Activated CD4-positive, CD25-positive, alpha-beta regulatory T cell treated with anti-CD3 and anti-CD28 coated beads, Interleukin-2, amount 50 U/mL, for 24 hours (primary cell): ENCODE measurements around the gene IFITM10.
"Not testable (repeated sequence)": the region's sequence is repeated elsewhere in the genome, so short reads cannot be mapped to it uniquely, and the experiment has no call there.

ENCODE experiments used
- ATAC-seq, 2 donors: fragments of 150-1000 bp; cut with Tn5 transposase; one replicate each; pipeline ENCODE4 v1.10.0; 2021; ENCODE audit warnings: mild to moderate bottlenecking in 1 of 2, moderate library complexity in 1 of 2

Gene IFITM10

DNA sequence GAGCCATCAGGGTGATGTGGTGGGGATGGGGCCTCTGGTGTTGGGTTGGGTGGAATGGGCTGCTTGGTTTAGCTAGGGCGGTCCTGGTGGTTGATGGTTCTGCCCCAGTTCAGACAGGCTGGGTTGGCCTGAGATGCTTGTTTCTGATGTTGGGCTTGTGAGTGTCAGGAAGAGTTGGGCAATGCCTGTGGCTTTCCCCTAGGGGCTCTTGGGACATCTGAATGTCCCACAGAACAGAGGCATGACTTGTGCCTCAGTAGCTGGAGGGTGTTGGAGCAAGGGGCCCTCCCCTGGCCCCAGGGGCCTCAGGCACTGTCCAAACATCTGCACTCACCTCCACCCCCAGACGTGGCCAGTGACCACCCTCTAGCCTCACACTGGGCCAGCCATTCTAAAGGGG, 27.3 kb upstream of the IFITM10 start:
- no peak for ATAC-seq

DNA sequence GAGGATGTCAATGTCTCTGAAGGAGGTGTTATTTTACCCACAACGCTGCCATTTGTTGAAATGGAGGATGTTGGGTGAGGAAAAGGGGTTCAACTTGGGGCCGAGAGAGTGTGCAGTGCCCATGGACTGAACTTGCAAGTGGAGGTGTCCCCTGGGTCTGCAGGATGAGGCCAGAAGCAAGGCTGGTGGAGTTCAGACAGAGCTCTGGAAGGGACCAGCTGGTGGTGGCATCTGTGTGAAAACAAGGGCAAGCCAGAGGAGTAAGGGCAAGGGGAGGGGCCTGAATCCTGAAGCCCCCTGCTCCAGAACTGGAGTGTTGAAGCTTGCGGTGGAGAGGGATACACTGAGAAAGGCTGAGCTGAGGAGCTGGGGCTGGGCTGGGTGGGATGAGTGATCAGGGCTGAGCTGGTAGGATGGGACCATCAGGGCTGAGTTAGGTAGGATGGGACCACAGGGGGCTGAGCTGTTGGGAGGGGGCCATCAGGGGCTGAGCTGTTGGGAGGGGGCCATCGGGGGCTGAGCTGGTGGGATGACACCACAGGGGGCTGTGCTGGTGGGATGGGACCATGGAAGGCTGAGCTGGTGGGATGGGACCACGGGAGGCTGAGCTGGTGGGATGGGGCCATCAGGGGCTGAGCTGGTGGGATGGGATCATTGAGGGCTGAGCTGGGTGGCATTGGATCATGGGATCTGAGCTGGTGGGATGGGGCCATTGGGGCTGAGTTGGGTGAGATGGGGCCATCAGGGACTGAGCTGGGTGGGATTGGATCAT, 26.7 kb upstream of the IFITM10 start:
- no peak for ATAC-seq

DNA sequence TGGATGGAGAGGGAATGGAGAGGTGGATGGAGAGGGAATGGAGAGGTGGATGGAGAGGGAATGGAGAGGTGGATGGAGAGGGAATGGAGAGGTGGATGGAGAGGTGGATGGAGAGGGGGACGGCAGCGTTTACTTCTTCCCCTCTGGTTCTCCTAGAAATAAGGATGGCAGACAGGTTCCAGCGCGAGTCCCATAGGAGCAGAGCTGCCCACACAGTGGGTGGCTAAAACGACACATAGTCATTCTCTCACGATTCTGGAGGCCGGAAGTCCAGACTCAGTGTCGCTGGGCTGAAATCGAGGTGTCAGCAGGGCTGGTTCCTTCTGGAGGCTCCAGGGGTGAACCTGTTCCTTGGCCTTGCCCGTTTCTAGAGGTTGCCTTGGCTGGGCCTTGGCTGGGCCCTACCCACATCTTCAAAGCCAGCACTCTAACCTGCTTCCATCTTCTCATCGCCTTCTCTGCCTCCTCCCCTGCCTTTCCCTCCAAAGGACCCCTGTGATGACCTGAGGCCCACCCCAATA, 26.0 kb upstream of the IFITM10 start:
- no peak for ATAC-seq

DNA sequence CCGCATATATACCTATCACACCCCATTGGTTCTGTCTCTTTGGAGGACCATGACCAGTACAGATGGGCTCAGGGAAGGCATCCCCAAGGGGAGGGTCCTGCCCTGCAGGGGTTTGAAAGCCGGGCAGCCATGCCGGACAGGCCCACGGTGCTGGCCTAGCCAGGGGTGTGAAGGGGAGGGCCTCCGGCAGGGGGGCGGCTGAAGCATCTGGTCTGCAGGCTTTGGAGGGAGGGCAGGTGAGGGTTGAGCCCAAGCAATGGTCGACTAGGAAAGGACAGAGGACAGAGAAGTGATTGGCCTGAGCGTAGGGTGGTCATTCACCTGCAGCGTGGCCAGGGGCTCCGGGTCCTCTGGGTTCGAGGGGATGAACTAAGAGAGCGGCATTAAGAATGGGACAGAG, 24.5 kb upstream of the IFITM10 start:
- no peak for ATAC-seq

DNA sequence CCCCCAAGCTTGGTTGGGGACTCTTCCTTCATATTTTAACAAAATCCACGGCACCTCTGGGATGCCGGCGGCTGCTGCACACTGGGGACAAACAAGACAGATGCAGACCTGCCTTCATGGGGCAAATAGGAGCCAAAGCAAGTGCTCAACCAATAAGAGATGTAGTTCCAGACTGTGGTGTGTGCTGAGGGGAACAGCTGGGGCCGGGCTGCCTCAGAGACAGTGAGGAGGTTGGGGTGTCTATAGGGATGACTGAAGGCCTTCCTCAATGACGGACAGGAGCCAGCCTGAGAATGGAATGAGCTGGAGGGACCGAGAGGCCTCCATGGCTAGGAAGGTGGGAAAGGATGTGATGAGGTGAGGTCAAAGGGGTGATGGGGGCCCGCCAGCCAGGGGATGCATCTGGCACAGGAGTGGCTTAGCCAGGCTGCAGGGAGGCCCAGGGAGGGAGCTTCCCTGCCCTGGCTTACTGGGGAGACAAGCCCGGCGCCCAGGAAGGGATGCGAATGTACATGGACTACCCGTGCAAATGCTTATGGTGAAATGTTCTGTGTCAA, 23.7 kb upstream of the IFITM10 start:
- no peak for ATAC-seq

DNA sequence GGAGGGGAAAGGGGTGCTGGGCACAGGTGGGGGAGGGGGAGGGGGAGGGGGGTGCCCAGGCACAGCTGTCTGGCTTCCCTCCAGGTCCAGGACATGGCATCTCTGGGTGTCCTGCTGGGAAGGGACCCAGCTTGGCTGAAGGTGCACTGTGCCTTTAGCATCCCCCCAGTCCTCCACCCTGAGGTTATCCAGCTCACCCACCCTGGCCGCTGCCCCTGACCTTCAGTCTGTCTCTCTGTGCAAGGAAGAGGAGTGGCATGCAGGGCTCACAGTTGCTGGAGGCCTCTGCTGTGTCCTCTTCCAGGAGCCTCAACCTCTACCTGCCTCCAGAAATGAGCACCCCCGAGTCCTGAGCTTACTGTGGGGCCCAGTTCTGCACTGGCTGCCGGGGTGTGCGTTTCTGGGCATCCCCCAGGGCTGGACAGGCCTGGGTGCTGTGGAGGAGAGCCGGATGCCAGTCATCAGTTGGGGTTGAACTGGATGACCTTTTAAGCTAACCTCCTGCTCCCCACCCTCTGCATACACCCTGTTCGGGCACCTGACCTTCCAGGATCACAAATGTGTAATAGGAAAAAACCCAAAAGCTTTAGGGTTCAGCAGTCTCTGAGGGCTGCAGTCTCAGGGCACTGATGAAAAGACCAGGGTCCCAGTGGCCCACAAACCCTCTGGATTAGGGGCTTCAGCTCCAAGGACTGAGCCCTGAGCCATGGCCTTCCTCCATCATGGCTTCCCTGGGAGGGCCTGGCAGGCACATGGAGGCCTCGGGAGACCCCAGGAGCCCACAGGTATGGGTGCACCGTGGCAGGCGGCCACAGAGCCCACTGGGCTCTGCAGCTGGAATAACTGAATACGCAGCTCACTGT, 23.0 kb upstream of the IFITM10 start:
- no peak for ATAC-seq

DNA sequence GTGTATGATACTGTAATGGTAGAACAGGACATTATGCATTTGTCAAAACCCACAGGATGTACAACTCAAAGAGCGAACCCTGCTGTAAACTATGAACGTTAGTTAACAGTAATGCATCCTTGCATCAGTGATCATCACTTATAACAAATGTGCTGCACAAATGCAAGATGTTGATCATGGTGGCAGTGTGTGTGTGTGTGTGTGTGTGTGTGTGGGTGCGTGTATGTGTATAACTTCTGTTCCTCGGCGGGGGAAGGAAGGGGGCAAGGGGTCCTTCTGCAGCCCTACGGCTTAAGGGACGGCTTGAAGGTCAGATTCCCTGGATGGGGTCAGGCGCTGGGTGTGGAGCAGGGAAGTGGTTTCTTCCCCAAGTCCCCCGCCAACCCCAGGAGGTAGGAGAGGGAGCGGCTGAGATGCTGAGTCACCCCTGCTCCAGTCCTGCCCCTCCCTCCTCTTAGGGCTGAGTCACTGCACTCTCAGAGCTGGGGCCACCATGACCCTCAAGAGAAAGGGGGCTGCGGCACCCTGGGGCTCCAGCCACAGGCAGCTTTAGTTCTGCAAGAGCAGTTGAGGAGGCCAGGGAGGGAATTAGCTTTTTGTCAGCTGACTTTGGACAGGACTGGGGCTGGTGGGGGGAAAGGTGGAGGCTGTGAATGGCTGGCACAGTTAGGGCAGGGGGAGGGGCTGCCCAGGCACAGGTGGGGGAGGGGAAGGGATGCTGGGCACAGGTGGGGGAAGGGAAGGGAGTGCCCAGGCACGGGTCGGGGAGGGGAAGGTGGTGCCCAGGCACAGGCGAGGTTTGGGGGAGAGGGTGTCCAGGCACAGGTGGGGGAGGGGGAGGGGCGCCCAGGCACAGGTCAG, 22.1 kb upstream of the IFITM10 start:
- ATAC-seq: peak; percentile 98 to 99

DNA sequence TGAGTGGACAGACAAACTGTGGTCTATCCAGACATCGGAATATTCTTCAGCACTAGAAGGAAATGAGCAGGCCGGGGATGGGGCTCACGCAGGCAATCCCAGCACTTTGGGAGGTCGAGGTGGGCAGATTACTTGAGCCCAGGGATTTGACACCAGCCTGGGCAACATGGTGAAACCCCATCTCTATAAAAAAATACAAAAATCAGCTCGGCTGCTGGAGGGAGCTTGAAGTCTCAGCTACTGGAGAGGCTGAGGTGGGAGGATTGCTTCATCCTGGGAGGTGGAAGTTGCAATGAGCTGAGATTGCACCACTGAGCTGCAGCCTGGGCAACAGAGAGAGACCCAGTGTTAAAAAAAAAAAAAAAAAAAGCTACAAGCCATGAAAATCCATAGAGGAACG, 21.3 kb upstream of the IFITM10 start:
- no peak for ATAC-seq

DNA sequence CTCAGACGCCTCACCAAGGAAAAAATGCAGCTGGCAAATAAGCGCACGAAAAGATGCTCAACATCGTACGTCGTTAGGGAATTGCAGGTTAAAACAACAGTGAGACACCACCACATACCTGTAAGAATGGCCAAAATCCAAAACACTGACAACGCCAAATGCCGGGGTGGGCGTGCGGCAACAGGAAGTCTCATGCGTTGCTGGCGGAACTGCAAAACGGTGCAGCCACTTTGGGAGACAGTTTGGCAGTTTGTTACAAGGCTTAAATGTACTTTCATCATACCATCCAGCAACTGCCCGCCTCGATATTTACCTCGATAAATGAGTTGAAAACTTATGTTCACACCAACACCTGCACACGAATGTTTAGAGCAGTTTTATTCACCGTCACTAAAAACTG, 20.9 kb upstream of the IFITM10 start:
- no peak for ATAC-seq

DNA sequence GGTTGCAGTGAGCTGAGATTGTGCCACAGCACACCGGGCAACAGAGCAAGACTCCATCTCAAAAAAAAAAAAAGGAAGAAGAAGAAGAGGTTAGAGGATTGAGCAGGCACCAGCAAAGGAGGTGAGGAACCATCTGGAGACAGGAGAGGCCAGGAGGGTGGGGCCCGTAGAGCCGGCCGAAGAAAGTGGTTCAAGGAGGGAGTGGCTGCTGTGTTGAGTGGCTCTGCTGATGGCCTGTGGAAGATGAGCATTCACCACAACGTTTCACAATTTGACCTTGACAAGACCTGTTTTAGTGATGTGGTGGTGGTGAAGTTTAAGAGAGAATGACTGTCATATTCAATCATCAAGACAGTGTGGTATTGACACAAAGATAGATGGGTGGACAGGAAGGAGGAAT, 20.1 kb upstream of the IFITM10 start:
- ATAC-seq: no peak

DNA sequence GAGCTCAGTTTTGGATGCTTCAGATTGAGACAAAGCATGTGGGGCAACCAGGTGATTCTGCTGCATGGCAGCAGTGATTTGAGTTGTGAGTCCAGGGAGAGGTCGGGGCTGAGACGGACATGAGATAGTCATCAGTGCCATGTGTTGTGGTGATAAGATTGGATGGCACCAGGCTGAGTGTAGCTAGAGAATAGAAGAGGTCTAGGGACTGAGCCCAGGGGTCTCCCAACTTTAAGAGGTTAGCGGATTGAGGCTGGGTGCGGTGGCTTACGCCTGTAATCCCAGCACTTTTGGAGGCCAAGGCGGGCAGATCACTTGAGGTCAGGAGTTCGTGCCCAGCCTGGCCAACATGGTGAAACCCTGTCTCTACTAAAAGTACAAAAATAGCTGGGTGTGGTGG, 19.7 kb upstream of the IFITM10 start:
- no peak for ATAC-seq

DNA sequence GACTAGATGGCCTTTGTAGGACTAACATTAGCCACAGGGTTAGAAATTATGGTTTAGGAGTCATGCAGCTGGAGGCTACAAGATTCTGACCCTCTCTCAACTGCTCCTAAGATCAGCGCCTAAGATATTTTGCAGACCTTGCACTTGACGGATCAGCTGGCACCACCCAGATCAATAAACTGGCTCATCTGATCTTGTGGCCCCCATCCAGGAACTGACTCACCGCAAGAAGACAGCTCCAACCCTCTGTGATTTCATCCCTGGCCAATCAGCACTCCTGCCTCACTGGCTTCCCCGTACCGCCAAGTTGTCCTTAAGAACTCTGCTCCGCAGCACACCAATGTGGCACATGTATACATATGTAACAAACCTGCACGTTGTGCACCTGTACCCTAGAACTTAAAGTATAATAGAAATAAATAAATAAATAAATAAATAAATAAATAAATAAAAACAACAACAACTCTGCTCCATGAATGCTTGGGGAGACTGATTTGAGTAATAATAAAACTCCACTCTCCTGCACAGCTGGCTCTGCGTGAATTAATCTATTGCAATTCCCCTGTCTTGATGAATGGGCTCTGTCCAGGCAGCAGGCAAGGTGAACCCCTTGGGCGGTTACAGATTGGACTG, 19.0 kb upstream of the IFITM10 start:
- not testable (repeated sequence) for ATAC-seq

DNA sequence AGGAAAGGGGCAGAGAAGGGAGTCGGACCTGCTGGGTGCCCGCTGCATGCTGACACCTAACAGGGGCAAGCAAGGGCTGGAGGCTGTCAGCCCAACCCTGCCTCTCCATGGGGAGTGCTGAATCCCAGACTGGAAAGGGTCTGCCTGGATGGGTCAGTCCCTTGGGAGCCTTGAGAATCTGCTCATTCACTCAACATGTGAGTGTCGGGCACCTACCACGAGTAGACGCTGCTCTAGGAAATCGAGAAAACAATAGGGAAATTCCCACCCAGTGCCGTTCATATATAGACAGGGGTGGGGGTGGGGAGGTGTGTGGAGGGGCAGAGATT, 17.7 kb upstream of the IFITM10 start:
- ATAC-seq: no peak

DNA sequence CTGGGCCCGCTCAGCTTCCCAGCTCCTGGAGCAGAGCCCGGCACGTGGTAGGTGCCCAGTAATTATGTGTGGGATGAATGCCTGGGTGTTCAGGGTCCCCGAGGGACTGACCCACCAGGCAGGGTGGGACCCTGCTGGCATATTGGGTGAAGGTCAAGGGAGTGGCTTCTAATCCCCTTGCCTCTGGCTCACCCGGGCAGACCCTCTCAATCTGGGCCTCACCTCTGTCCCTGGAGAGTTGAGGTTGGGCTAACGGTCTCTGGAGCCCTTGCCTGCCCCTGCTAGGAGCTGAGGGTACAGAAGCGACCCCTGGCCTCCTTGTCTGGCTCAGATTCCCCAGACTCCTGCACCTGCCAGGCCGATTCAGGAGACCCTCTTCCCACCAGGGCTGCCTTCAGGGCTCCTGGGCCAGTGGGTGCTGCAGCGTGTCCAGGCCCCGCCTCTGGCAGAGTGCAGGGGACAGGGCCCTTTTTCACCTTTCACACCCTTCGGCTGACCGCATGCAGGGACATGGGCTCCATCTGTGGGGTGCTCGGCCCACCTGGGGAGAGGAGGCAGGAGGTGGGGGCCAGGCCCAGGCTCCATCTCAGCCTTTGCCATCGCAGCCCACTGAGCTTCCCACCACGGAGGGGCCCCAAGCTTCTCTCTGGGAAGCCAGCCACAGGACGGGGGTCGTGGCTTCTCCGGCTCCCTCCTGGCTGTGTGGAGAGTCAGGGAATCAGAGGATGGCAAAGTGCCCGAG, 17.2 kb upstream of the IFITM10 start:
- no peak for ATAC-seq

DNA sequence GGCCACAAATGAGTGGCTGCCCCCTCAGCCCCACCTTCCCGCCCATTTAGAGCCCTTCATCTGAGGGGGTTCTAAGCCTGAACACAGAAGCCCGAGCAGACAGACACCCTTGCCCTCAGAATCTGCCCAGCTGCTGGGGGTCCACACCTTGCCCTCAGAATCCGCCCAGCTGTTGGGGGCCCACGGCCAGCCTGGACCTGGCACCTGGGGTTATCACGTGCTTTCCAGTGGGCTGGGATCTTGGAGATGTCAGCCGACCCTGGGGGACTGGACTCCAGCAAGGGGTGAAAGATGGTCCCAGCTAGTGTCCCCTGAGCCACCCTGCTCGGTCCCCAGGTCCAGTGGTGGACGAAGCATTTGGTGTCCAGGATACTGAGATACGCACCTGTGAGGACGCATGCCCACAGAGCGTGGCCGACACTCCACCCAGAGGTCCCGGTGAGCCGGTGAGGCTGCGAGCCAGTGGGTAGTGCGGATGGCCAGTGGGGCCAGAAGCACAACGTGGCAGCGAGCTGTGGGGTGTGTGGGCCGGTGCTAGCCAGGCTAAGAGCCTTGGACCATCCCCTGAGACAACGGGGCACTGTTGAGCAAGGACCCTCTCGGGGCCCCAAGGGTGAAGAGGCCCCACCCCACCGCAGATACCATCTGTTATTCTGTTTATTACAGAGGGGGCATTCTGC, 16.5 kb upstream of the IFITM10 start:
- no peak for ATAC-seq

DNA sequence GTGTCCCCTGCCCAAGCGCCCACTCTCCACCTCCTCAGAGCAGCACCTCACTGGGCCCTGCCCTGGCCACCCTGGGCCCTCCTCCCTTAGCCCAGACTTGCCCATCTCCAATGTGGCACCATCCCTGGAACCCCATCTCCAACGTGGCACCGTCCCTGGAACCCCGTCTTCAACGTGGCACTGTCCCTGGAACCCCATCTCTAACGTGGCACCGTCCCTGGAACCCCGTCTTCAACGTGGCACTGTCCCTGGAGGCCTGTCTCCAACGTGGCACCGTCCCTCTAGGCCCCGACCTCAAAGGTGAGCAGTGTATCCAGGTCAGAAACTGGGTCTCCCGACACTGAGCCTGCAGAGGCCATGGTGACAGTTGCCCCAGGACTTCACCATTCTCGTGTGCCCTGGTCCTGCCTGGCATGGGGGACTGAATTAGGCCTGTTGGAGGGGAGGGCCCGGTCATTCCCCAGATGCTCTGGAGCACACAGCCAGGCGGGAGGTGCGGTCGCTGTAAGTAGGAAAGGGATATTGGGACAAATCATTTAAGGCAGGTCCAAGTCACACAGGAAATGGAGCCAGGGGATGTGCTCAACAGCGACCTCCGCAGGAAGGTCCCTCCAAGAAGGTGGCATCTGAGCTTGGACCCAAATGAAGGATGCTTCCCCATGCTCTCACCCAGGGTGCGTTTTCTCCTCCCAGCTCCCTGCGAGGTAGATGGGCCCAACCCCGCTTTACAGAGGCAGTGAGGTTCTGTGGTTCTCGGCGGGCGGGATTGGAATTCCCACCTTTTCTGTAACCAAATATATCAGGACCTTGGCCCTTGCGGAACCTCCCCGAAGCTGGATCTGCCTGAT, 15.7 kb upstream of the IFITM10 start:
- no peak for ATAC-seq

DNA sequence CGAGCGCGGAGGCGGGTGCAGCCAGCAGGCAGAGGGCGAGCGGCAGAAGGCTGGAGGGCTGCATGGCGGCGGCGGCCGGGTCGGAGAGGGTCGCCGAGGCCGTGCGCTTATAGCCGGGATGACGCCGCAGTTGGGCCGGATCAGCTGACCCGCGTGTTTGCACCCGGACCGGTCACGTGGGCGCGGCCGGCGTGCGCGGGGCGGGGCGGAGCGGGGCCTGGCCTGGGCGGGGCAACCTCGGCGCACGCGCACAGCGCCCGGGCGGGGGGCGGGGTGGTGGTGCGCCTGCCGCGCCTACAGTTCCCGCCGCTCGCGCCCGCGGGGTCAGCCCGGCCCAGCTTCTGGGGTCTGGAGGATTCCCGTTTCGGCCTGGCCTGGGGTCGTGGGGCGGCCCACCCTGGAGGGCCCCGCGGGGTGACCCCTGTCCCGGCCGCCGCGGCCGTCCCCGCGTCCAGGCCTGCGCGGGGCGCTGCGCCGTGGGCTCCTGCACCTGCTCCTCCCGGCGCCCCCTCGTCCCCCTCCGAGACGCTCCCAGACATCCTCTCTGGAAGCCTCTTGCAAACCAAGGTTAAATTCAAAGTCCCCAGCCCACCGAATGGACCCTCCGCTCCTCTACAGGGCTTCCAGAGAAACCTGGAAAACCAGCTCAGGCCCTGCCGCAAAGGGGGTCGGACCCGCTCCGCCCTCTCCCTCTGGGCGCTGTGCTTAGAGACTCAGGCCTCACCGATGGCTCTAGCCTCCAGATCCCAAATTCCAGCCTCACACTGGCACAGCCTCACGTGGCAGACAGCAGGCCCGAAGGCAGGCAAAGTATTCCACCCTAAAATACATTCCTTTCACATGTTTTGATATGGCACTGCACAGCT, 13.6 kb upstream of the IFITM10 start, which contains the start of gene CTSD:
CTSD (minus strand) TSS at position 132 of the 866 bp plus-strand sequence; CDS start at position 64, 68 bp downstream.
- ATAC-seq: peak; percentile 78 to 82

DNA sequence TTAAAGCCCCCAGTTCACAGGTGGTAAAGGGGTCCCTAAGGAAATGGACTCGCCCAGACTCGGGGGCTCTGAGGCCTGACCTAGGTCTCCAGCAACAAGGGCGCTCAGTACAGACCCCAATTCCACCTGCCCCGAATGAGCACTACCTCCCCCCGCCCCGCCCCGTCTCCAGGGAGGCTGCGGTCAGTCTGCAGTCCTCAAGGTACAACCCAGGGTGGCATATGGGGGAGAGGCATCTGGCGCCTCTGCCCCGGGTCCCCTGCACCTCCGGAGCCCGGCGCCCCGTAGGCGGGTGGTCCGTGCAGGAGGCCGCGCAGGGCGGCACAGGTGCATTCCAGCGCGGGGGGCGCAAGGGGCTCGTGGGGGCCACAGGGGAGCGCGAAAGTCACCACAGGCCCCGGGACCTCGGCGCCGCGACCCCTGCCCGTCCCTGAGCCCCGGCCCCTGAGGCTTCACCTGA, 13.0 kb upstream of the IFITM10 start:
- peak; percentile 19 to 31 for ATAC-seq
